ENCODE results near the gene LHX1.

LHX1 gene

DNA sequence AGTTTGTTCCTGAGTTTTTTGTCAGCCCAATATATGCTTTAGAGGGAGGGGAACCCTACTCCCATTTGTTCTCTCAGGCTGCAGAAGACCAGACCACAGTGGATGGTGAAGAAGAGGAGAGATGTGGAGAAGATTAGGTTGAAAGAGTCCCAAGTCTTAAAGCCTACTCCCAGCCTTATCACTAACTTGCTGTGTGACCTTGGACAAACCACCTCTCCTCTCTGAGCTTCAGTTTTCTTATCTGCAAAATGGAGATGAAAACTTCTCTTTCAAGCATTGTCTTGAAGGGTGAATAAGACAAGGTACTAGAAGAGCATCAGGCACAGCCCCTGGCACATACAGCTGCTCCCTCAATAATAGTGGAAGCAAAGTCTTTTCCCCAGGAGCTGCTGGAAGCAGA, 15.1 kb upstream of the LHX1 start:
- no peak for DNase-seq

DNA sequence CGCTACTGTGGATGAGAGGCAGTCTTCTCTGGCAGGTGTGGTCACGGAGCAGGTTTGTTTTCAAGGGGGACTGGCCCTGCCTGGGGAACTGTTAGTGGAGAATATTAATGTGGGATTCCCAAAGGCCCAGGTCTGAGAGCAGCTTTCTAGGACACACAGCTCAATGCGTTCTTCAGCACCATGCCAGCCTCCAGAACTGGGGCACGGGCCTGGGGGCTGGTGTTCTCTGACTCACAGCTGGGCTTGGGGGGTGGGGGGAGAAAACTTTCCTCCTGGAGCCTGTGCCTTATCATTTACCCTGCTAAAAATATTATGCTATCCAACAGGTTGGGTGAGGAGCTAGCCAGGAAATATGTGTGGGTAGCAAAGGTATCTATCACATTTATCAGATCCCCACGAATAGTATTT, 13.5 kb upstream of the LHX1 start:
- DNase-seq, result no peak

DNA sequence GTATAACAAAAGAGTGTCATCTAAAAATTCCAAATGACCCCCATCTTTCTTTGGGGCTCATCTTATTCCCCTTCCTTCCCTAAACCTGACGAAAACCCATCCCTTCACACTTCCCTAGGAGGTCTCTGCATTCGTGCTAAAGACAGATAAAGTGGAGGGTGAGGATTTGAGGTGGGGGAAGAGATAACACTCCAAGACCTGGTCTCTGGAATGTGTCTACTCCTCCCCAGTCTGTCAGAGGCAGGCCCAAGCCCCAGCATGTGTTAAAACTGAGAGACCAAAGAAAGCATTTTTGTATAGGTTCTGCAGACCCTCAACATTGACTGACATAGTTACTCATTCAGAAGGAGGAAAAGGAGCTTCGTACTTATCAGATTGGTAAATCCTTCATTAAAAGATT, 11.0 kb upstream of the LHX1 start:
- DNase-seq, result peak; percentile 23

DNA sequence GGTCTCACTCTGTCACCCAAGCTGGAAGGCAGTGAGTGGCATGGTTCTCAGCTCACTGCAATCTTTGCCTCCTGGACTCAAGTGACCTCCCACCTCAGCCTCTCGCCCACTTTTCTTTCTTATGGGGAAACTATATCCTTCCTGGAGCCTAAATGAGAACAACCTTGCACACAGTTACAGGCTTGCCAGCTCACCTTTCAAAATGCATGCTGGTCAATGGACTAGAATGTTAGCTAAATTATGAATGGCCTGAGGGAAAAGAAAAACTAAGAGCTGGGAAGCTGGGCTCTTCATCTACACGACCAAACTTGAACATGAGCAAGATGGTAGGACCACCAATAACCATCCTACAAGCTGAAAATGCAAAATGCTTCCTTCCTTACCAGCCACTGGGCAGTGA, 10.6 kb upstream of the LHX1 start:
- DNase-seq, result no peak

DNA sequence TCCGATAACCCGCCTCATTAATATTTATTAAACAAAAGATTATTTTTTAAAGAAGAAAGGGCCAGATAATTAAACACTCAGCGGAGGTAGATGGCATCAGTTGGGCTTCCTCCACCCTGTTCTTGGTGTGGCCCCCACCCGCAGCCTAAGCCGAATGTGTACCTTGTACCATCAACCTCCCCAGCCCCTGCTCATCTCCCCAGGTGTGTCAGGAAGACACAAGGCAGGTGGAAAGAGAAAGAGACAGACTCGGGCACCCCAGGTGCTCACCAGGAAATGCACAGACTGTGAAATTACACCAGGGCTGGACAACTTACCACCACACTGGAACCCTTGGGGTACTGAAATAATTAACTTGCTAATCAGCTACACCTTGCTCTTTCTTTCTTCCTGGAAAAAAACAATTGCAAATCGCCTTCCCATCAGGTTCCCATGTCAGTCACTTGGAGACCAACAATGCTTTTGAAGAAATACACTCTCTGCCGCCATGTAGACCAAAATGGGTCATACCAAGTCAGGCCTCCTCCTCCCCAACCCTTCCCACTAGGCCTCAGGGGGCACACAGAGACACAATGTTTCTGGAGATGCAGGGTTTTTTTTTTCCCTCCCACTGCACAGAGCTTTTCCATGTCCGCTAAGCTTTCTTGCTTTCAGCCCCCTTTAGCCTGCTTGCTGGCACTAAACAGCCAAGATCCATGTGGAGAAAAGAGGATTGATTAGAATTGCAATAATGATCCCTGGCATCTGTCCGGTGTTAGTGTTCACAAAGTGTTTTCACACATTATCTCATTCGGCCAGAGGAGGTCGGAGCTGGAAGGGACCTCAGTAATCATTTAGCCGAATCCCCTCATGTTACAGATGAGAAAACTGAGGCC, 8.6 kb upstream of the LHX1 start:
- DNase-seq, result peak; percentile 84

DNA sequence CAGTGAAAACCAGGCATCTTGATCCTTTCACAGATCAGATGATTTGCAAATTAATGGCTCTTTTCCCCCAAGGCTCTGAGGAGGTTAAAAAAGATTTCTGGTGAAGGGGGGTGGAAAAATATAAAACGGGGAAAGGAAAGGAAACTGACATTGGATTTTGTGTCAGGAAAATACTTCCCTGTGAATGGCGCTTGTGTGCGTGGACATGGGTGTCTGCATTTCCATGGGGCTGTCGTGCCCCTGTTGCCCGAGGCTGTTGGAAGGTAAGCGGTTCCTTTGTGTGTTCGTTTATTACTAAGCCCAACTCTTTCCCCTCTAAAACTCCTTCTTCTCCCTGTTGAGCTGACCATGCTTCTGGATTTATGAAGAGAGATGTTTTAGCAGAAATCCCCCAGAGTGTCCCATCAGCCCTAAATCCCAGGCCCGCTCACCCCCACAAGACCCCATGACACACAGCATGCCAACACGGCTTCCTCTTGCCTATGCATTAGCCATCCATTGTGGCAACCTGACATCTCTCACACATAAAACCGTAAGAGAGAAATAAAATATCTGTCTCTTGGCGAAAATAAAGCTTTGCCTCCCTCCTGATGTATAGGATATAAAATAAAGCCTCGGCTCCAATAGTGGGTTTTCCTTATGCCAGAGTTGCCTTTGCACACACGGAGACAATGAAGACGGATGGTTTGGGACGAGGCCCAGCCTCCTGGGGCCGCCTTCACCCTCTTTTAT, 7.3 kb upstream of the LHX1 start:
- no peak for DNase-seq

DNA sequence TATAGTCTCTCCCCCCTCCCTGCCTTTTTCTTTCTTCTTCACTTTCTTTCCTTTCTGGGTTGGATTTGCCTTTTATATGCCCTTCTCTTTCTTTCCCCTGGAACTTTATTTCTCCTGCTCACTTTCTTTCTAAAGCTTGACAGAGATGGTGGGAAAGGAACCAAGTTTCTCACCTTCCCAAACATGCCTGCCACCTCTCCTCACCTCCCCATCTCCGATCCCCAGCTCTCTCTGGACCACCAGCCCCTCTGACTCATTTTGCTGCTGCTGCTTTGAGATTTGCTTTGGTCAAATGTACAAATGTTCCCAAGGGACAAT, 6.7 kb upstream of the LHX1 start:
- no peak for DNase-seq

DNA sequence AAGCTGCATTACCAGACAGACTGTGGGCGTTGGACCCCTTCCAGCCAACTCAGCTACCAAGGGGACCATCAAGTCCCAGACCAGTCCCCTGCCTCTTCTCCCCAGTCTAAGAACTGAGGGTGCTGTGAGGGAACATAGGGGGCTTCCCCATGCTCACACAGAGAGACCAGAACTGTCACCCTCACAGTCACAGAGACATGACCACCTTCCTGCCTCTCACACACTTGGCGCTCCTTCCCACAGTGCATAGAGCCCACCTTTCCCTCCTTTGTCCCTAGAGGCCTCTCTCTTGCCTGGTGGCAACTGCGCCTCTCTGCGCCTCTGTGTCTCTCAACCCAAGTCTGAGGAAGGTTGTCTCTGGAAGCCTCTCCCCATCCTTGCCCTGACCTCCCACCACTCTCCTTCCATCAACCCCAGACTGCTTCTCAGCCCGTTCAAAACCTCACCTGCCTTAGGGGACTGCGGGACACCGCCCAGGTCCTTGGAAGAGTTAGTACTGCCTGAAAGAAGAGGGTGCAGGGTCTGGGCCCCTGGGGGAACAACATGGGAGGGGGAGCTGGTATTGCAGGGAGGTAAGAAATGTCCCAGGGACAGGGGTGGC, 6.1 kb upstream of the LHX1 start:
- no peak for DNase-seq

DNA sequence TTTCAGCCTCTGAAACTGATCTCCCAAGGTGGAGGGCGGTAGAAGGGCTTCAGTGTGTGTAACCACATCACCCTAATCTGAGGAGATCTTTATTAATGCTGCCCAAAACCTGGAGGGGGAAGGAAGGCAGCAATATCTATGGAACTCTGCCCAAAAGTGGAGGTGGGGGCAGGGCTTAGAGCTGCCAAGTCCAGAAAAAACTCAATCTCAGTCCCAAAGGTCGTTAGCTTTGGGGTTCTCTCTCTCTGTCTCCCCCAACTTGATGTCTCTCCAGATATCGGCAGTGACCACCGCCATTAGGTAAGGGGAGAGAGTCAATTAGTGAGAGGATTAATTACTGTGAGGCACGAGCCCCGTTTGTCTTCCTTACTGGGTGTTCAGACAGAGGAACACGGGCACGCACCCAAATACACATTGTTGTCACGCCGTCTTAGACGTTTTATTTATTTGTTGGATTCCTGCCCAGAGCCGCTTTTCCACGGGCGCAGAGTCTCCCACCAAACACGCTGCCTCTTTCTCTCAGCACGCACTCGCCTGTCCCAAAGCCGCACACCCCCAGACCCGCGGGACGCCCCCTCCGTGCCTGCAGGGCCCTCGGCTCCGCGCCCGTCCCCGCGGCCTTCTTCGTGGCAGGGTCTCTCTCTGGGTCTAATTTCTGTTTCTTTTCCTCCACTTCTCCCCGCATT, 5.4 kb upstream of the LHX1 start:
- peak; percentile 61 for DNase-seq

DNA sequence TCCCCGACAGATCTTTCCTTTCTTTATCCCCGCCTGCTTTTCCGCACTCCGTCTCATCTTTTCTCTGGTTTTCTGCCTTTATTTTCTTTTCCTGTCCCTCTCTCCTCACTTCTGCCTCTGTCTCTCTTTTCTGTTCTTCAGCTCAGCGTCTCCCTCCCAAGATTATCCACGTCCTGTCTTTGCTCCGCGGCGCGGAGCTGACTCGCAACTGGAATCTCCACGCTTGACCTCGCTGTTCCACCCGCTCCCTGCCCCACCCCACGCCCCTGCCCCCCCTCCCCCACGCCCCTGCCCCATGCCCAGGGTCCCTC, 4.9 kb upstream of the LHX1 start:
- no peak for DNase-seq

DNA sequence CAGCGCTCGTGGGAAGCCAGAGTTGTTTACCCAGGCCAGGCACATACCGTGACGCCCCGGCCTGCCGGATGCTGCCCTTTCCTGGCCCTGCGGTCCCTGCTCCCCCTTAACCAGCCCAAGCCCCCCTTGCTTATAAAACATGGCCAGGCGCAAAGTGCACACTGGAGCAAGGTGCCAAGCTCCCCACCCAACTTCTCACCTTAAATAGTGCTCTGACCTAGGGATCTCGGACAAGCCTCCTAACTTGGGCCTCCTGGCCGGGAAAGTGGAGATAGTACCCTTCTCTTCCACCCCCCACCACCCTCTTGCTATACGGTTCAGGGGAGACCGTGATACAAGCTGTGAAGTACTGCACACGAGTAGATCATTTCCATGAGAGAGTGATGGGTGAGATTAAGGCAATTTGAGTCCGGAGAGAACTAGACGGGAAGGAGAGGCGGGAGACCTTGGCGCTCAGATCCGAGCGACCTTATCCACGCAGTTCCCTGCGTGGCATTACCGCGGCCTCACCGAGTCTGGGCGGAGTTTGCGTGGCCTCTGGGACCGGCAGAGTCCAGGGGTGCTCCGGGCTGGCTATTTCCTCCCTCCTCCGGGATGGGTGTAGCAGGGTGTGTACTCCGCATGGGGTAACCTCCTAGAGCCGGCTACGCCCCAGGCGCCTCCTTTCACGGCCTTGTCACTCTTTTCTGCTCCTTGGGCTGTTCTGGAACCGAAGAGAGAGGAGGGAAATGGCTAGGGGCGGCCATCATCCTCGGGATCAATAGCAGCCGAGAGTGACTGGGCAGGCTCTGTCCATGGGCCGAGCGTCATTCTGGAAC, 4.4 kb upstream of the LHX1 start:
- no peak for DNase-seq

DNA sequence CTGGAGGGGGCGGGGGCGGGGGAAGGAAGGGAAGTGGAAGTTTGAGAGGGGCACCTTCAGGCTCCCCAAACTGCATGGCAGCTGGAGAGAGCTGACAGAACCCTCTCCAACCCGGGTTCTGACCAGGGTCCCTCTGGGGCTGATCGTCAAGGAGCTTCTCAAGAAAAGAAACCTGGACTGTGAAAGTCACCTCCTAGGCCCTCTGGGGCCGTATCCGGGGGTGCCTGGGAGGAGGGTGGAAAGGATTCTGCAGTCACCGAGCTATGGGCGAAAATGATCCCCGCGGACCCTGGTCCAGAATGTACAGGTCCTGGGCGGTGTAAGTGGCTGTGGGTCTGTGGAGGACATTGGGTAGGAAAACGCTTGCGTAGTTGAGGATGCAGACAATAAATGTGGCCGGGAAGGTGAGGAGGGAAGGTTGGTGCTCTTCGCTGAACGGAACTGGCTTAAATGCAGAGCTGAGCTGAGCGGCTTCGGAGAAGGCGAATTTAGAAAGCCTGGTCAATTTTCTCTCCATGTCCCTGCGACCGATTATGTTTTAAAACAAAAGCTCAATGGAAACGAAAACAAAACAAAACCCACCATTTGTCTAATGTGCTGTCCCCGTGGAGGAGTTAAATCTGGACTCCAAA, 3.6 kb upstream of the LHX1 start:
- DNase-seq, result peak; percentile 46

DNA sequence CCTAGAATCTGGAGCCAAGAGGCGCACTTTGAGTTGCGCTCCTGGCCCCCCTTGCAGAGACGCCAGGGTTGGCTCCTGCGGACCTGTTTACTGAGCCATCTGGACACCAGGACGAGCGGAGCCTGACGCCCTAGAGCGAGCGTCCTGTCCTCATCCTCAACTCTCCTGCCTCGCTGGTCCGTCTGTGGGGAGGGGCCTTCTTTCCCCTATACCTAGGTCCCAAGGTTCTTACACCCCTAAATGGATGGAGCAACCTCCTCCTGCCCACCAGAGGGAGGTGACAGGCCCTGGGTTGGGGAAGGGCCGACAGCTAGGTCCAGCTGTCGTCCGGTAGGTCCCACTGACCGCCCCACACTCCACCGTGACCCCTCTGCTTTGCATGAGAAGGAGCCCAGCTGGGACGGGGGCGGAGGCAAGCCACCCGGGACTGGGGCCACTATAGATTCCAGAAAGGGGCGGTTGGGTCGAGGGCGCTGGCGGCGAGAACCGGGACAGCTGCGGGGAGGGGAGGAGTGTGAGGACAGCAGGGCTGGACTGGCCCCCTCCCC, 3.1 kb upstream of the LHX1 start:
- DNase-seq, result peak; percentile 75

DNA sequence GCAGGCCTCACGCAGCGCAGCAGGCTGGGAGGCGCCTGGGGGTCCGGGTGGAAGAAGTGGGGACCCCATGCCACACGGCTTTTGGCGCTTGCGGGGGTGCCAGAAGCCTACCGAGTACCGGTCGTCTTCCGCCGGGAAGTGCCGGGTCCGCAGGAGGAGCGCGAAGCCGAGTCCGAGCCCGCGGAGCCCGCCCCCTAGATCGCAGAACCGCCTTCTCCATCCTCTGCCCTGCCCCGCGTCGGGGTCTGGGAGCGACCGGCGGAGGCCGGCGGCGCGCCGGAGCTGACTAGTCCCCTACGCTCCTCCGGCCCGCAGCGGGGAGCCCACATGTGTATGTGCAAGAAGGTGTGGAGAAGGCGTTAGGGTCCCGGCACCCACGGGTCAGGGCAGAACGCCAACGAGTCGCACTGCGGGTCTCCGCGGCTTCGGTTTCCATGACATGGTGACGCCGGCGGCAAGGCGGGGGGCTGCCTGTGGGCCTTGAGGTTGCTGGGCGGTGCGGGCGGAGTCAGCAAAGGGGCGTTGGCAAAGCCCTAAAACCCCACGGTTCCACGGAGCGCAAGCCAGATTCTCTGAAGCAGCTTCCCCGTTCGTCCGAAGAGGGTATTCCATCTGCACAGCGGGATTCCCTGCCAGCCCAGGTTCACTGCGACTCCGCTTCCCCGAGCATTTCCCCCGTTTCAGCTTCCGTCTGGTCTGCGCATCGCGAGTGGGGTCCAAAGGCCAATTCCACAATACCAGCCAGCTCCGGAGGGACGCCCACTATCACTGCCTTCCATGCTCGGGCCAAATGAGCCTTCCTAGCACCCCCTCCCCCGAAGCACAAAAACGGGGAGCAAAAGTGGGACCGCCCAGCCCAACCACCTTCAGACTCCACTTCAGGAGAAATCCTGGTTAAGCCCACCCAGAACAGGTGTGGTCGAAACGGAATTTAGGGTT, 2.3 kb upstream of the LHX1 start:
- DNase-seq, result peak; percentile 53

DNA sequence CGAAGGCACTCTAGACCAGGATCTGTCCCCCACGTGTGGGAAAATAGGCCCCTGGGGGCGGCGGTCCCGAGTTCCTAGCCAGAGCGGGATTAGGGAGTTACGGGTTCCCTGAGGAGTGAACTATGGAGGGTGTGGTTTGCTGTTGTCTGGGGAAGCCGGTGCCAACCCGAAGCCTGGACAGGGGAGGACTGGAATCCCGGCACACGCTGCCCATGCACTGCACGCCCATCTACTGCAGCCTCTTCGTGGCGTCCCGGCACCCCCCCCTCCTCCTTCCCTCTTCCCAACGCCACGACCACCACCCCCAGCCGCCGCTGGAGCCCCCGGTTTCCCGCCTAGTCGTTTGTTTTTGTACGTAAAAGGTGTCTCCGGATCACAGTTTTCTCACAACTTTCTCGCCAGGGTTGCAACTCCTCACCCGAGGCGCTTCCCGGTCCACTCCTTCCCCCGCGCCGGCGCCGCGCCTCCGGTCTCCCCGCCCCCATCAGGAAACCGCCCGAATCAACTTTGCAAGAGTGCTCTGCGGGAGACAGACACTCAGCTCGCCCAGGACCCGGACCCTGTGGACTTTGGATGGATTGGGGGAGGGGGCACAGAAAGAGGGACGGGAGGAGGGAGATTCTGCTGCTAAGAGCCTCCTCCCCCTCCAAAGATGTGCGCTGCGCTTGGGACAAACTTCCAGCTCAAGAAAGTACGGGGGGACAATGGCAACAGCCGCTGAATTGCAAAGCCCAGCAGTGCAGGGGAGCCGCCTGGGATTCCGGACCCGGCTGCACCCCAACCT, 1.4 kb upstream of the LHX1 start:
- peak; percentile 28 for DNase-seq

DNA sequence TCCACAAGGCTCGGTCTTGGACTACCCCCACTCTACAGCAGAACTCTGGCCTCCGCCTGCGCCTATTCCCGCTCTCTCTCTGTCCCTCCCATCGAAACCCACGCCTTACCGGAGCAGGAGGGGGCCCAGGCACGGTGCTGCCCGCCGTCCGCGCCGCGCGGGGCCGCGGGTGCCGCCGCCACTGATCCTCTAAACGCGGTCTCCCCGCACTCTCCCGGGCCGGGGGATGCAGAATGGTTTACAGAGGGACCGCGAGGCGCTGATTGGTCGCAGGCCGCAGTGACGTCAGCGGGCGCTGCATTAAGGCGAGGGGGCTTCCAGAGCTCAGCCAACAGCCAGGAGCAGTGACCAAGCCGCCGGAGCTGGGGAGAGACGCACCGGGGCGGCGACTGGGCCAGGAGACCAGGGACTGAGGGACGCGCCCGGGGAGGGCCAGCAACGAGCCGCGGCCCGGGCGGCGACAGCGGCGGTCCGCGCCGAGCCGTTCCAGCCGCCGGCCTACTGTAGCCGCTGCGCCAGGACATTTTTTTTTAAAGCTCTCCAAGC, 747 bp upstream of the LHX1 start:
- DNase-seq, result peak; percentile 72

DNA sequence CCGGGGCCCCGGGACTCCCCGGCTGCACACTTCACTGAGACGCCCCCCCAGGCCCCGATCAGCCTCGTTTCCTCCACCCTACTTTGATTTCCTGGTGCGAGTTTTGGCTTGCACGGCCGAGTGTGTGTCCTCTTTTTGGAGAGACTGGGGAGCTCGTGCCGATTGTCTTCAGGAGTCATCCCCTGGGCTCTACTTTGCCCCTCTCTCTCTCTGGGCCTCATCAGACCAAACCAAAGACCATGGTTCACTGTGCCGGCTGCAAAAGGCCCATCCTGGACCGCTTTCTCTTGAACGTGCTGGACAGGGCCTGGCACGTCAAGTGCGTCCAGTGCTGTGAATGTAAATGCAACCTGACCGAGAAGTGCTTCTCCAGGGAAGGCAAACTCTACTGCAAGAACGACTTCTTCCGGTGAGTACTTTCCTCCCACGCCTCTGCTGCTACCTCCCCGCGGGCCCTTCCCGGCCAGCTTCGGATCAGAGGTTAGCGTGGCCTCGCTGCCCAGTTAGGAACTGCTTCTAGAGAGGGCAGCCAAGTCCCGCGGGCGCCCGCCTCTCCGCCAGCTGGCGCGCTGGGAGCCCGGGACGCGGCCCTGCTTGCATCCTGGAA, 787 bp downstream of the LHX1 start:
- no peak for DNase-seq

DNA sequence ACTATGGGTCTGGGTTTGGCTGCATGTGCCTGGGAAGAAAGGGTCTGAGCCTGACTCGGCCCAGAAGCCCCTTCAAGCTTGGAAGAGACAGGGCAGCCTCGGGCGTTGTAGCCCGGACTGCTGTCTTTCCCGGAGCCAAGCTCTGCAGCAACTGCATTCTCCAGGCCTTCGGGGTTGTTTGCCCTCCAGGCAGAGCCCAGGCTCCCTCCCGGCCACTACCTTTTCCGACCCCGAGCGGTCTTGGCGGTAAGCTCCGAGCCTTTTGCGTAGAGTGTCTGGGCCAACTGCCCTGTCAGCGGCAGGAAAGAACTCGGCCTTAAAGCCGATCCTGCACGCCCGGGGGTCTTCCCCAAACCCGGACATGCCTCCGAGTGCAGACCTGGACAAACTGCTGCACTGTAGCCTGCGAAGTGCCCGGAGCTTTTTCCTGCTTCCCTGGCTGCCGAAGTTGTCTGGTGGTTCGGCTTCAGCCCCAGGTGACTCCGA, 1.3 kb downstream of the LHX1 start:
- DNase-seq, result peak; percentile 44
